ENCODE results near the gene NOTO. TPM values are rescaled to one million over a fixed set of nuclear protein-coding genes. Genes with fewer than 3 reads are reported as not detected.

The NOTO gene
- total RNA-seq, 3 donors from 2014 or later (not counting 1 experiment from before 2014, with no cell fraction given) = not detected

- no peaks in the 10 kb centered on the region for H3K27me3 ChIP-seq (ENCODE audit: control insufficient read depth, insufficient read depth, low read length)
- H3K4me1 Mint-ChIP-seq = no peaks in the 10 kb centered on the region
- 90% methylated on average over 4 of the region's 4 CpGs for WGBS (ENCODE audit: insufficient coverage)
- no peaks in the 10 kb centered on the region for H3K9me3 ChIP-seq (ENCODE audit: control insufficient read depth, insufficient read depth, low read length)
- no peaks in the 10 kb centered on the region for H3K27me3 Mint-ChIP-seq (ENCODE audit: low read depth in 2 of 2)
- peaks cover 25% of the 10 kb centered on the region for H3K36me3 ChIP-seq (ENCODE audit: control insufficient read depth, insufficient read depth, low read length)
- no peak for TF ChIP-seq CTCF (IDR thresholded peaks at IDR 0.05)
- H3K27ac ChIP-seq (ENCODE audit: low read length) = no peak overlapping the region
- no peaks in the 10 kb centered on the region for H3K4me1 ChIP-seq (ENCODE audit: control insufficient read depth, insufficient read depth, low read length)
- no peaks in the 10 kb centered on the region for H3K36me3 Mint-ChIP-seq
- H3K9me3 Mint-ChIP-seq = no peaks in the 10 kb centered on the region
- no peak overlapping the region for H3K27ac Mint-ChIP-seq
- DNase-seq (no peak), ATAC-seq (no peak)
- H3K4me3 ChIP-seq (ENCODE audit: low read length) = no peak overlapping the region
- intact Hi-C loops (cut with micrococcal nuclease) = no loop called here
- H3K4me3 Mint-ChIP-seq = no peak overlapping the region
Measured at GRCh38 chr2:73223821-73224220, 21.4 kb downstream of the NOTO start.

GRCh38 chr2:73225513-73226360 is 23.4 kb downstream of the NOTO start:
- Histone ChIP-seq H3K4me3 (ENCODE audit: low read length) (no peak overlapping the region), H3K36me3 (ENCODE audit: control insufficient read depth, insufficient read depth, low read length) (peaks cover 20% of the 10 kb centered on the region), H3K27me3 (ENCODE audit: control insufficient read depth, insufficient read depth, low read length) (no peaks in the 10 kb centered on the region), H3K4me1 (ENCODE audit: control insufficient read depth, insufficient read depth, low read length) (no peaks in the 10 kb centered on the region), H3K9me3 (ENCODE audit: control insufficient read depth, insufficient read depth, low read length) (no peaks in the 10 kb centered on the region), H3K27ac (ENCODE audit: low read length) (no peak overlapping the region)
- H3K9me3 Mint-ChIP-seq = no peaks in the 10 kb centered on the region
- TF ChIP-seq CTCF (IDR thresholded peaks at IDR 0.05) = no peak
- no peaks in the 10 kb centered on the region for H3K4me1 Mint-ChIP-seq
- H3K36me3 Mint-ChIP-seq = no peaks in the 10 kb centered on the region
- no peak overlapping the region for H3K27ac Mint-ChIP-seq
- ATAC-seq (no peak), DNase-seq (no peak)
- no peak overlapping the region for H3K4me3 Mint-ChIP-seq
- H3K27me3 Mint-ChIP-seq (ENCODE audit: low read depth in 2 of 2) = no peaks in the 10 kb centered on the region
- 60% methylated on average over 5 of the region's 9 CpGs for WGBS (ENCODE audit: insufficient coverage)
- intact Hi-C loops (cut with micrococcal nuclease) = no loop called here

GRCh38 chr2:73227086-73227485 is 24.7 kb downstream of the NOTO start:
- H3K27me3 Mint-ChIP-seq (ENCODE audit: low read depth in 2 of 2) = no peaks in the 10 kb centered on the region
- peaks cover 9% of the 10 kb centered on the region for H3K36me3 ChIP-seq (ENCODE audit: control insufficient read depth, insufficient read depth, low read length)

More at GRCh38 chr2:73227086-73227485, 24.7 kb downstream of the NOTO start:
- Mint-ChIP-seq H3K4me3 (no peak overlapping the region), H3K9me3 (no peaks in the 10 kb centered on the region), H3K4me1 (no peaks in the 10 kb centered on the region), H3K36me3 (no peaks in the 10 kb centered on the region), H3K27ac (no peak overlapping the region)
- DNase-seq = no peak
- intact Hi-C loops (cut with micrococcal nuclease) = no loop called here
- no peak overlapping the region for H3K27ac ChIP-seq (ENCODE audit: low read length)
- no peaks in the 10 kb centered on the region for H3K9me3 ChIP-seq (ENCODE audit: control insufficient read depth, insufficient read depth, low read length)
- H3K4me3 ChIP-seq (ENCODE audit: low read length) = no peak overlapping the region
- 87% methylated on average over 2 of the region's 3 CpGs for WGBS (ENCODE audit: insufficient coverage)
- no peaks in the 10 kb centered on the region for H3K27me3 ChIP-seq (ENCODE audit: control insufficient read depth, insufficient read depth, low read length)
- H3K4me1 ChIP-seq (ENCODE audit: control insufficient read depth, insufficient read depth, low read length) = no peaks in the 10 kb centered on the region
- TF ChIP-seq CTCF (IDR thresholded peaks at IDR 0.05) = no peak
- ATAC-seq = no peak
